Heart right ventricle (tissue), 16 donors: Measurements from ENCODE around the gene NEAT1. TPM values are rescaled to one million over a fixed set of nuclear protein-coding genes. Genes with fewer than 3 reads are reported as not detected.
A peak's percentile ranks its signal among the peaks of the same experiment; 100 is the strongest.

ENCODE experiments used
- ATAC-seq, 8 donors: fragments of 200-7000 bp; cut with Tn5 transposase; one replicate each; pipeline ENCODE4 v1.9.1; 2020; ENCODE audit warnings: mild to moderate bottlenecking in 8 of 8, moderate library complexity in 8 of 8, moderate number of reproducible peaks in 1 of 8
- DNase-seq, 2 donors: peaks; one replicate each; pipeline ENCODE4 v3.0.0-alpha.2; 2020
- H3K27ac ChIP-seq, 10 donors: fragments of 200-600 bp; sonication (generic) in 2 of 10; one replicate each; pipeline versions ENCODE4 v1.5.0 to v1.8.0; 2020 to 2022; ENCODE audit warnings: mild to moderate bottlenecking in 3 of 10
- H3K27me3 ChIP-seq, 7 donors: fragments of 200-600 bp; one replicate each; pipeline ENCODE4 v1.8.0; 2021 to 2022; ENCODE audit warnings: mild to moderate bottlenecking in 2 of 7
- H3K36me3 ChIP-seq, 9 donors: fragments of 200-600 bp; sonication (generic) in 1 of 9; one replicate each; pipeline versions ENCODE4 v1.5.0 to v1.8.0; 2020 to 2022; ENCODE audit warnings: mild to moderate bottlenecking in 2 of 9
- H3K4me1 ChIP-seq, 9 donors: fragments of 200-600 bp; sonication (generic) in 1 of 9; one replicate each; pipeline versions ENCODE4 v1.5.0 to v1.8.0; 2020 to 2022; ENCODE audit warnings: mild to moderate bottlenecking in 4 of 9
- H3K4me3 ChIP-seq, 10 donors: fragments of 200-600 bp; sonication (generic) in 2 of 10; one replicate each; pipeline versions ENCODE4 v1.5.0 to v1.8.0; 2020 to 2022; ENCODE audit warnings: mild to moderate bottlenecking in 7 of 10, moderate library complexity in 2 of 10
- H3K9me3 ChIP-seq, 11 donors: fragments of 200-600 bp in 10 of 11; sonication (generic) in 2 of 11; one replicate each; pipeline versions ENCODE4 v1.5.0 to v1.8.0; 2013 to 2022; ENCODE audit warnings: mild to moderate bottlenecking in 2 of 11, control low read depth in 1 of 11, moderate library complexity in 1 of 11
- WGBS, 2 donors: extraction: QIAGEN DNeasy Blood & Tissue Kit; methylation state at CpG; one replicate each; pipeline ENCODE4 v1.1.7; 2013; ENCODE audit warnings: inconsistent platforms in 1 of 2; 5-methylcytosine and 5-hydroxymethylcytosine counted together
- intact Hi-C, 10 donors: fragments of 100-400 bp; cut with DNase I; formaldehyde crosslinking; loops; one replicate each; pipeline versions ENCODE4 v1.11.1 to v1.14.2; 2022
- polyA plus RNA-seq, 2 donors: library from polyadenylated mRNA; stranded (reverse); fragments of 200-250 nt; gene quantifications; one replicate each; pipeline ENCODE4 v1.2.3, GENCODE V29; 2013
- total RNA-seq, 10 donors: library from RNA; stranded (reverse); fragmentation: NEBNext Ultra II Directional in 3 of 10; extraction: Animal tissue kit (Norgen Biotek cat#: 25700) in 3 of 10; gene quantifications; one replicate each; pipeline versions ENCODE4 v1.2.1 to v1.2.4, GENCODE V29; 2021 to 2023
- TF ChIP-seq, protein P1 (sequence below), 9 donors: fragments of 200-600 bp; sonication (generic) in 2 of 9; IDR thresholded peaks; one replicate each; pipeline versions ENCODE4 v1.5.0 to v1.8.0; 2021 to 2022; ENCODE audit warnings: antibody characterized with exemption in 9 of 9, mild to moderate bottlenecking in 5 of 9, moderate library complexity in 1 of 9
- donor health status: Arrhythmogenic right ventricular cardiomyopathy.
- donor health status: ischemic (EF 13 %, LVEDD 7.1; RV severe dilation, severe dysfunction).
- donor health status: healthy with polysubstance abuse.
- donor health status: DM: no; HTN: yes; CAD: no.
- donor health status: DM: no; HTN: no; CAD: no.
- donor health status: ischemic (EF 25% LVEDD 6.9; RV normal size, moderate dysfunction).
- donor health status: ischemic (EF 25% LVEDD 5.7; RV mildly dilated, moderate dysfunction).
- donor health status: healthy.
- donor health status: DM: yes; HTN: yes; CAD: no.
- donor health status: Ischemic cardiomyopathy.
- donor health status: ischemic (EF 35%, LVEDD 5.7; RV mildly dilated, moderate dysfunction).
- donor health status: nonischemic (EF 11% LVEDD 7.7; RV severe dilation, severe dysfunction).
- donor health status: DM: yes; HTN: yes; CAD: no.
- donor health status: PGD.
- donor health status: ischemic (EF 29% LVEDD 5.4; RV normal size, mild dysfunction).
- donor health status: nonischemic (EF 23%, LVEDD 6.1; RV moderate dilation, normal function).

The NEAT1 gene
- total and polyA plus RNA-seq, 12 donors, result 103 to 1,899 (median 432) TPM

- Histone ChIP-seq H3K27me3 (no peaks in the 10 kb centered on the region), H3K9me3 (no peaks in the 10 kb centered on the region), H3K4me1 (peaks cover 18 to 71% (median 63%) of the 10 kb centered on the region in 9 donors), H3K36me3 (no peaks in the 10 kb centered on the region), H3K4me3 (peak overlapping the region; percentile 54 to 92 (median 73)), H3K27ac (peak overlapping the region; percentile 95 to 100 (median 100))
- no peak for ATAC-seq
- TF ChIP-seq, protein P1, sequence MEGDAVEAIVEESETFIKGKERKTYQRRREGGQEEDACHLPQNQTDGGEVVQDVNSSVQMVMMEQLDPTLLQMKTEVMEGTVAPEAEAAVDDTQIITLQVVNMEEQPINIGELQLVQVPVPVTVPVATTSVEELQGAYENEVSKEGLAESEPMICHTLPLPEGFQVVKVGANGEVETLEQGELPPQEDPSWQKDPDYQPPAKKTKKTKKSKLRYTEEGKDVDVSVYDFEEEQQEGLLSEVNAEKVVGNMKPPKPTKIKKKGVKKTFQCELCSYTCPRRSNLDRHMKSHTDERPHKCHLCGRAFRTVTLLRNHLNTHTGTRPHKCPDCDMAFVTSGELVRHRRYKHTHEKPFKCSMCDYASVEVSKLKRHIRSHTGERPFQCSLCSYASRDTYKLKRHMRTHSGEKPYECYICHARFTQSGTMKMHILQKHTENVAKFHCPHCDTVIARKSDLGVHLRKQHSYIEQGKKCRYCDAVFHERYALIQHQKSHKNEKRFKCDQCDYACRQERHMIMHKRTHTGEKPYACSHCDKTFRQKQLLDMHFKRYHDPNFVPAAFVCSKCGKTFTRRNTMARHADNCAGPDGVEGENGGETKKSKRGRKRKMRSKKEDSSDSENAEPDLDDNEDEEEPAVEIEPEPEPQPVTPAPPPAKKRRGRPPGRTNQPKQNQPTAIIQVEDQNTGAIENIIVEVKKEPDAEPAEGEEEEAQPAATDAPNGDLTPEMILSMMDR (IDR thresholded peaks at IDR 0.05), result no peak
- intact Hi-C loops, result loop anchor here in 5 of 10 donors (1.0 to 10.0 kb wide), 6 partner anchors 11 to 62 kb away; partner anchors contain the start of gene MALAT1 (in 1 of the 5)
- WGBS, 2 donors, result 20 to 21% methylated on average over 10 of the region's 10 CpGs
- no peak for DNase-seq
Measured at GRCh38 chr11:65476632-65477148, 54.1 kb downstream of the NEAT1 start.

GRCh38 chr11:65477149-65477965 is 54.8 kb downstream of the NEAT1 start:
- Histone ChIP-seq H3K9me3 (no peaks in the 10 kb centered on the region), H3K4me3 (peak overlapping the region; percentile 54 to 92 (median 73)), H3K4me1 (peaks cover 16 to 72% (median 61%) of the 10 kb centered on the region in 9 donors), H3K27me3 (no peaks in the 10 kb centered on the region), H3K36me3 (no peaks in the 10 kb centered on the region), H3K27ac (peak overlapping the region; percentile 95 to 100 (median 100))
- 0% methylated on average over 59 to 60 of the region's 60 CpGs for WGBS, 2 donors
- DNase-seq (peak; percentile 97), ATAC-seq (peak; percentile 86 to 92 (median 92))
- intact Hi-C loops, result loop anchor here in 5 of 10 donors (1.0 to 10.0 kb wide), 6 partner anchors 10 to 63 kb away; partner anchors contain the start of gene MALAT1 (in 1 of the 5)
- TF ChIP-seq, protein P1 (IDR thresholded peaks at IDR 0.05), result no peak

- TF ChIP-seq, protein P1 (IDR thresholded peaks at IDR 0.05), result no peak
- Histone ChIP-seq H3K36me3 (no peaks in the 10 kb centered on the region), H3K27me3 (no peaks in the 10 kb centered on the region), H3K9me3 (no peaks in the 10 kb centered on the region), H3K4me3 (peak overlapping the region in 9 of 10 donors; percentile 56 to 92 (median 74)), H3K4me1 (peaks cover 10 to 62% (median 49%) of the 10 kb centered on the region in 9 donors), H3K27ac (peak overlapping the region; percentile 95 to 100 (median 100))
- ATAC-seq (peak; percentile 23 to 58 (median 40)), DNase-seq (peak; percentile 72 to 78)
- WGBS, 2 donors, result 32 to 36% methylated on average over 33 of the region's 33 CpGs
- intact Hi-C loops, result loop anchor here in 3 of 10 donors (1.0 to 10.0 kb wide), 3 partner anchors 9 to 64 kb away; no protein-coding TSS in a partner anchor
Measured at GRCh38 chr11:65478388-65479183, 56.0 kb downstream of the NEAT1 start.
